ENCODE results near the gene SMG6. TPM values are rescaled to one million over a fixed set of nuclear protein-coding genes. Genes with fewer than 3 reads are reported as not detected.
A peak's percentile ranks its signal among the peaks of the same experiment; 100 is the strongest.
"Not testable (repeated sequence)": the region's sequence is repeated elsewhere in the genome, so short reads cannot be mapped to it uniquely, and the experiment has no call there.

SMG6 gene
- total and polyA plus RNA-seq, 8 donors, result 17.0 to 102 (median 24.4) TPM

GRCh38 chr17:2259769-2260536 is 43.6 kb downstream of the SMG6 start:
- peaks cover 0 to 22% (median 12%) of the 10 kb centered on the region in 4 donors for H3K36me3 ChIP-seq
- 58 to 83% (median 77%) methylated on average over 8 of the region's 8 CpGs for WGBS, 5 donors
- intact Hi-C loops (cut with DNase I; ENCODE audit: low total_unique reads), result no loop called here
- no peaks in the 10 kb centered on the region for H3K9me3 ChIP-seq
- no peaks in the 10 kb centered on the region for H3K27me3 ChIP-seq
- TF ChIP-seq EP300 (IDR thresholded peaks at IDR 0.05), result no peak
- TF ChIP-seq CTCF (IDR thresholded peaks at IDR 0.05), result no peak
- TF ChIP-seq POLR2AphosphoS5 (IDR thresholded peaks at IDR 0.05), result no peak
- no peak for TF ChIP-seq POLR2A (IDR thresholded peaks at IDR 0.05)
- peaks cover 0 to 47% (median 32%) of the 10 kb centered on the region in 4 donors for H3K4me1 ChIP-seq
- DNase-seq, result peak in 1 of 2 donors; percentile 58
- H3K4me3 ChIP-seq, result no peak overlapping the region
- H3K27ac ChIP-seq, result peak overlapping the region; percentile 23 to 77 (median 43)

GRCh38 chr17:2258830-2259229 is 44.8 kb downstream of the SMG6 start:
- peaks cover 0 to 36% (median 22%) of the 10 kb centered on the region in 4 donors for H3K4me1 ChIP-seq
- peaks cover 3 to 30% (median 22%) of the 10 kb centered on the region in 4 donors for H3K36me3 ChIP-seq
- H3K27me3 ChIP-seq; DNase-seq; H3K9me3 ChIP-seq; H3K4me3 ChIP-seq; intact Hi-C loops (cut with DNase I; ENCODE audit: low total_unique reads): not testable (repeated sequence)
- WGBS, 5 donors, result 83 to 93% (median 87%) methylated on average over 8 of the region's 8 CpGs
- H3K27ac ChIP-seq, result peak overlapping the region in 2 of 5 donors; percentile 29 to 74

GRCh38 chr17:2253768-2254406 is 49.7 kb downstream of the SMG6 start:
- Histone ChIP-seq H3K4me3 (no peak overlapping the region), H3K4me1 (no peaks in the 10 kb centered on the region), H3K9me3 (no peaks in the 10 kb centered on the region), H3K27me3 (no peaks in the 10 kb centered on the region), H3K36me3 (peaks cover 3 to 47% (median 40%) of the 10 kb centered on the region in 4 donors), H3K27ac (no peak overlapping the region)
- no peak for DNase-seq
- intact Hi-C loops (cut with DNase I; ENCODE audit: low total_unique reads), result no loop called here
- TF ChIP-seq EP300 (IDR thresholded peaks at IDR 0.05), result no peak
- no peak for TF ChIP-seq CTCF (IDR thresholded peaks at IDR 0.05)
- TF ChIP-seq POLR2A (IDR thresholded peaks at IDR 0.05), result no peak
- TF ChIP-seq POLR2AphosphoS5 (IDR thresholded peaks at IDR 0.05), result no peak
- 61 to 71% (median 68%) methylated on average over 5 of the region's 5 CpGs for WGBS, 5 donors

- no peak for TF ChIP-seq POLR2A (IDR thresholded peaks at IDR 0.05)
- TF ChIP-seq EP300 (IDR thresholded peaks at IDR 0.05), result no peak
- TF ChIP-seq CTCF (IDR thresholded peaks at IDR 0.05), result no peak
- TF ChIP-seq POLR2AphosphoS5 (IDR thresholded peaks at IDR 0.05), result no peak
- WGBS, 5 donors, result 85 to 93% (median 89%) methylated on average over 10 of the region's 10 CpGs
- Histone ChIP-seq H3K4me3 (no peak overlapping the region), H3K36me3 (peaks cover 3 to 47% (median 40%) of the 10 kb centered on the region in 4 donors), H3K4me1 (no peaks in the 10 kb centered on the region), H3K27ac (no peak overlapping the region), H3K9me3 (no peaks in the 10 kb centered on the region), H3K27me3 (no peaks in the 10 kb centered on the region)
- intact Hi-C loops (cut with DNase I; ENCODE audit: low total_unique reads), result no loop called here
- DNase-seq, result no peak
Observed at GRCh38 chr17:2253362-2253761, 50.2 kb downstream of the SMG6 start.
